Nephron progenitor cell (in vitro differentiated cells): Measurements from ENCODE around the gene TTC39C.

Experiments used
- DNase-seq: peaks from one replicate; pipeline ENCODE4 v3.0.0; 2021
- H3K27ac Mint-ChIP-seq: 2 replicates; pipeline ENCODE4 v1.8.0; 2021; ENCODE audit warnings: mild to moderate bottlenecking, moderate library complexity, mixed read lengths
- H3K27me3 Mint-ChIP-seq: 2 replicates; pipeline ENCODE4 v1.8.0; 2021; ENCODE audit warnings: mild to moderate bottlenecking, low read depth, mixed read lengths; ENCODE audit not compliant: poor library complexity
- H3K36me3 Mint-ChIP-seq: 2 replicates; pipeline ENCODE4 v1.8.0; 2021; ENCODE audit warnings: low read depth, mixed read lengths
- H3K4me1 Mint-ChIP-seq: 2 replicates; pipeline ENCODE4 v1.8.0; 2021; ENCODE audit warnings: mixed read lengths
- H3K4me3 Mint-ChIP-seq: 2 replicates; pipeline ENCODE4 v1.8.0; 2021; ENCODE audit warnings: mild to moderate bottlenecking, moderate library complexity, mixed read lengths
- H3K9me3 Mint-ChIP-seq: 2 replicates; pipeline ENCODE4 v1.8.0; 2021; ENCODE audit warnings: mild to moderate bottlenecking, moderate library complexity, mixed read lengths
- TF ChIP-seq, protein P1 (sequence below): fragments of 200-600 bp; sonication (generic); IDR thresholded peaks from 2 replicates; pipeline ENCODE4 v1.5.0; 2021; ENCODE audit warnings: antibody characterized with exemption

Gene TTC39C

GRCh38 chr18:24011123-24011917 lies 3.2 kb upstream of the TTC39C start:
- TF ChIP-seq, protein P1, sequence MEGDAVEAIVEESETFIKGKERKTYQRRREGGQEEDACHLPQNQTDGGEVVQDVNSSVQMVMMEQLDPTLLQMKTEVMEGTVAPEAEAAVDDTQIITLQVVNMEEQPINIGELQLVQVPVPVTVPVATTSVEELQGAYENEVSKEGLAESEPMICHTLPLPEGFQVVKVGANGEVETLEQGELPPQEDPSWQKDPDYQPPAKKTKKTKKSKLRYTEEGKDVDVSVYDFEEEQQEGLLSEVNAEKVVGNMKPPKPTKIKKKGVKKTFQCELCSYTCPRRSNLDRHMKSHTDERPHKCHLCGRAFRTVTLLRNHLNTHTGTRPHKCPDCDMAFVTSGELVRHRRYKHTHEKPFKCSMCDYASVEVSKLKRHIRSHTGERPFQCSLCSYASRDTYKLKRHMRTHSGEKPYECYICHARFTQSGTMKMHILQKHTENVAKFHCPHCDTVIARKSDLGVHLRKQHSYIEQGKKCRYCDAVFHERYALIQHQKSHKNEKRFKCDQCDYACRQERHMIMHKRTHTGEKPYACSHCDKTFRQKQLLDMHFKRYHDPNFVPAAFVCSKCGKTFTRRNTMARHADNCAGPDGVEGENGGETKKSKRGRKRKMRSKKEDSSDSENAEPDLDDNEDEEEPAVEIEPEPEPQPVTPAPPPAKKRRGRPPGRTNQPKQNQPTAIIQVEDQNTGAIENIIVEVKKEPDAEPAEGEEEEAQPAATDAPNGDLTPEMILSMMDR: no peak
- H3K27ac Mint-ChIP-seq: no peak overlapping the region
- no peak overlapping the region for H3K4me3 Mint-ChIP-seq
- no peaks in the 10 kb centered on the region for H3K9me3 Mint-ChIP-seq
- peaks cover 20% of the 10 kb centered on the region for H3K4me1 Mint-ChIP-seq
- peaks cover 55% of the 10 kb centered on the region for H3K27me3 Mint-ChIP-seq
- DNase-seq: no peak
- H3K36me3 Mint-ChIP-seq: no peaks in the 10 kb centered on the region

DNA sequence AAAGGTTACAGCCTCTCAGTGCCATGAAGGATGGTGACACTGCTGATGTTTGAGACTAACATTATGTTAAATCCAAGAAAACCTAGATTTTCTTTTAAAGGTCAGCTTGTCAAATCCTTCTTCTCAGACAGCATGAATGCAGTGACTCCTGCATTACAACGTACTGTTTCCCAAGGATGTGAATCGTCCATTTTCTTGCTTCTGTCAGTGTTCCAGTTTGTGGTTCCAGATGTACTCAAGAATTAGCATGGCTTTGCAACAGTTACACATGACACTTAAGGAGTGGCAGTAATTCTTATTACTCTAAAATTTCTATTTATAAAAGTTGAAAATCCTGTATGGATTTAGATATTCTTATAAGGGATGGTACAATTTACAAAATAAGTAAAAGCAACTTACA lies 1.5 kb upstream of the TTC39C start:
- Mint-ChIP-seq H3K9me3 (no peaks in the 10 kb centered on the region), H3K4me3 (no peak overlapping the region), H3K36me3 (no peaks in the 10 kb centered on the region), H3K27me3 (peaks cover 66% of the 10 kb centered on the region), H3K4me1 (peaks cover 33% of the 10 kb centered on the region), H3K27ac (no peak overlapping the region)
- DNase-seq: no peak
- TF ChIP-seq, protein P1: no peak

- no peak overlapping the region for H3K27ac Mint-ChIP-seq
- no peaks in the 10 kb centered on the region for H3K9me3 Mint-ChIP-seq
- H3K27me3 Mint-ChIP-seq: peaks cover 53% of the 10 kb centered on the region
- DNase-seq: peak; percentile 54
- TF ChIP-seq, protein P1: no peak
- H3K4me1 Mint-ChIP-seq: peaks cover 37% of the 10 kb centered on the region
- H3K4me3 Mint-ChIP-seq: peak overlapping the region; percentile 91
- H3K36me3 Mint-ChIP-seq: peaks cover 5% of the 10 kb centered on the region
Observed at GRCh38 chr18:24014986-24015638, 558 bp downstream of the TTC39C start.

- no peaks in the 10 kb centered on the region for H3K9me3 Mint-ChIP-seq
- H3K36me3 Mint-ChIP-seq: peaks cover 6% of the 10 kb centered on the region
- peaks cover 36% of the 10 kb centered on the region for H3K4me1 Mint-ChIP-seq
- TF ChIP-seq, protein P1: no peak
- H3K27ac Mint-ChIP-seq: no peak overlapping the region
- H3K4me3 Mint-ChIP-seq: peak overlapping the region; percentile 91
- peaks cover 48% of the 10 kb centered on the region for H3K27me3 Mint-ChIP-seq
- no peak for DNase-seq
Observed at GRCh38 chr18:24015639-24016631, 1.4 kb downstream of the TTC39C start.

DNA sequence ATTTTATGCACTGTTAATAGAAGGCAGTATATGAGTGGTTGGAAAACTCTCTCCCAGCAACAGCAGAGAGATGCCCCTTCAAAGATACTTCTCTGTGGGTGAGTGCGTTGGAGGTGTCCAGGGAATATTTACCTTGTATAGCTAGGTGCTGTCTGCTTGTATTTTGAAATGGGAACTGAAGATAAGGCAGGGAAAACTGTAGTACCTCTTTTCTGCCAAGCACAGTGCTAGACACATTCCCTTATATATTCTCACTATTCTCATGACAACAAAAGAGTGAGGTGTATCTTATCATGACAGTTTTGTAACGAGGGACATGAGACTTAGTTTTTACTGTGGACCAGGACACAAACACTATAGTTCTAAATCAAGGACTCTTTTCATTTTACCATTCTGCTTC lies 2.1 kb downstream of the TTC39C start:
- Mint-ChIP-seq H3K27ac (no peak overlapping the region), H3K4me1 (peaks cover 36% of the 10 kb centered on the region), H3K27me3 (peaks cover 42% of the 10 kb centered on the region), H3K4me3 (peak overlapping the region; percentile 91), H3K36me3 (peaks cover 6% of the 10 kb centered on the region), H3K9me3 (no peaks in the 10 kb centered on the region)
- no peak for DNase-seq
- TF ChIP-seq, protein P1: peak; percentile 25
